ENCODE data around the gene ERVFRD-1.

The ERVFRD-1 gene

GRCh38 chr6:11149551-11149950 is 38.0 kb upstream of the ERVFRD-1 start:
- no peaks in the 10 kb centered on the region for H3K36me3 ChIP-seq (ENCODE audit: insufficient read depth, low read length)
- H3K79me2 ChIP-seq (ENCODE audit: insufficient read depth, low read length), result no peaks in the 10 kb centered on the region
- H3F3A ChIP-seq (ENCODE audit: low read depth), result no peaks in the 10 kb centered on the region
- no peak overlapping the region for H3K4me3 ChIP-seq (ENCODE audit: low read length, poor library complexity, severe bottlenecking)
- no peaks in the 10 kb centered on the region for H4K20me1 ChIP-seq (ENCODE audit: insufficient read depth, low read length, poor library complexity, severe bottlenecking)
- TF ChIP-seq CTCF (conservative IDR thresholded peaks at IDR 0.05; ENCODE audit: low read length), result no peak
- no peak for TF ChIP-seq EZH2phosphoT487 (IDR thresholded peaks at IDR 0.05; ENCODE audit: borderline replicate concordance)
- no peak overlapping the region for H3K4me2 ChIP-seq (ENCODE audit: low read depth, low read length, poor library complexity, severe bottlenecking)
- H3K9me3 ChIP-seq (ENCODE audit: insufficient read depth, low read depth, low read length), result no peaks in the 10 kb centered on the region
- no peak overlapping the region for H3K9ac ChIP-seq (ENCODE audit: low read depth, low read length, poor library complexity, severe bottlenecking)
- H2AFZ ChIP-seq (ENCODE audit: low read length), result no peak overlapping the region
- H3K27me3 ChIP-seq (ENCODE audit: insufficient read depth, low read length, poor library complexity, severe bottlenecking), result no peaks in the 10 kb centered on the region
- H3K9me2 ChIP-seq (replicated peaks; ENCODE audit: low read depth, low read length), result no peaks in the 10 kb centered on the region
- no peaks in the 10 kb centered on the region for H3K4me1 ChIP-seq (ENCODE audit: insufficient read depth, low read length, poor library complexity, severe bottlenecking)

- no peaks in the 10 kb centered on the region for H3K36me3 ChIP-seq (ENCODE audit: insufficient read depth, low read length)
- no peaks in the 10 kb centered on the region for H3K27me3 ChIP-seq (ENCODE audit: insufficient read depth, low read length, poor library complexity, severe bottlenecking)
- no peak overlapping the region for H3K9ac ChIP-seq (ENCODE audit: low read depth, low read length, poor library complexity, severe bottlenecking)
- TF ChIP-seq EZH2phosphoT487 (IDR thresholded peaks at IDR 0.05; ENCODE audit: borderline replicate concordance) (no peak), CTCF (conservative IDR thresholded peaks at IDR 0.05; ENCODE audit: low read length) (no peak)
- H2AFZ ChIP-seq (ENCODE audit: low read length), result no peak overlapping the region
- H3K79me2 ChIP-seq (ENCODE audit: insufficient read depth, low read length), result no peaks in the 10 kb centered on the region
- no peak overlapping the region for H3K4me2 ChIP-seq (ENCODE audit: low read depth, low read length, poor library complexity, severe bottlenecking)
- H3F3A ChIP-seq (ENCODE audit: low read depth), result no peaks in the 10 kb centered on the region
- H3K4me3 ChIP-seq (ENCODE audit: low read length, poor library complexity, severe bottlenecking), result no peak overlapping the region
- H4K20me1 ChIP-seq (ENCODE audit: insufficient read depth, low read length, poor library complexity, severe bottlenecking), result no peaks in the 10 kb centered on the region
- no peaks in the 10 kb centered on the region for H3K9me2 ChIP-seq (replicated peaks; ENCODE audit: low read depth, low read length)
- no peaks in the 10 kb centered on the region for H3K9me3 ChIP-seq (ENCODE audit: insufficient read depth, low read depth, low read length)
- H3K4me1 ChIP-seq (ENCODE audit: insufficient read depth, low read length, poor library complexity, severe bottlenecking), result no peaks in the 10 kb centered on the region
Measured at GRCh38 chr6:11146117-11146826, 34.7 kb upstream of the ERVFRD-1 start.

DNA sequence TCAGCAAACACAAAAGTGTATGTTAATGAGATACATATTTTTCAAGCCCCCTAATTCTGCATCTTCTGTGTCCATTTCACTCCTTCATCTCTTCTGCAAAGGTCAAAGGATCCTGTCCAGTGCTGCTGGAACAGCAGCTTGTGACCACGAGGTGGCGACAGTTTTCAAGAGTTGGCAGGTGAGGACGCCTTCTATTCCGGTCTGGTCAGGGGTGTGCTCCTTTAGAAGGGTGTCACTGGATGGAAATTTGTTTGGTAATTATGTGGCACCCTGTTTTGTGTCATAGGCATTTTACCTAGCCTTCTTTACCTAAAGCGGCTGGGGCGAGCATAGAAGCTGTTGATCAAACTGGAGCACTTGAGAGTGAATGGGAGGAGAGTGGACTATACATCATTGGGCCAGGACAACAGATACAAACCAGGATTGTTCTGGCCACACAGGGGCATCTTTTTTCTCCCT is 32.9 kb upstream of the ERVFRD-1 start:
- TF ChIP-seq EZH2phosphoT487 (IDR thresholded peaks at IDR 0.05; ENCODE audit: borderline replicate concordance) (no peak), CTCF (conservative IDR thresholded peaks at IDR 0.05; ENCODE audit: low read length) (peak; percentile 99)
- H3K4me3 ChIP-seq (ENCODE audit: low read length, poor library complexity, severe bottlenecking), result no peak overlapping the region
- no peaks in the 10 kb centered on the region for H4K20me1 ChIP-seq (ENCODE audit: insufficient read depth, low read length, poor library complexity, severe bottlenecking)
- no peaks in the 10 kb centered on the region for H3K9me2 ChIP-seq (replicated peaks; ENCODE audit: low read depth, low read length)
- H3K79me2 ChIP-seq (ENCODE audit: insufficient read depth, low read length), result no peaks in the 10 kb centered on the region
- H3K27me3 ChIP-seq (ENCODE audit: insufficient read depth, low read length, poor library complexity, severe bottlenecking), result no peaks in the 10 kb centered on the region
- no peaks in the 10 kb centered on the region for H3F3A ChIP-seq (ENCODE audit: low read depth)
- H3K36me3 ChIP-seq (ENCODE audit: insufficient read depth, low read length), result no peaks in the 10 kb centered on the region
- H2AFZ ChIP-seq (ENCODE audit: low read length), result no peak overlapping the region
- no peaks in the 10 kb centered on the region for H3K4me1 ChIP-seq (ENCODE audit: insufficient read depth, low read length, poor library complexity, severe bottlenecking)
- no peak overlapping the region for H3K4me2 ChIP-seq (ENCODE audit: low read depth, low read length, poor library complexity, severe bottlenecking)
- no peak overlapping the region for H3K9ac ChIP-seq (ENCODE audit: low read depth, low read length, poor library complexity, severe bottlenecking)
- H3K9me3 ChIP-seq (ENCODE audit: insufficient read depth, low read depth, low read length), result no peaks in the 10 kb centered on the region

All from Loucy (cell line).